ENCODE data around the gene ADCY1.

The ADCY1 gene

DNA sequence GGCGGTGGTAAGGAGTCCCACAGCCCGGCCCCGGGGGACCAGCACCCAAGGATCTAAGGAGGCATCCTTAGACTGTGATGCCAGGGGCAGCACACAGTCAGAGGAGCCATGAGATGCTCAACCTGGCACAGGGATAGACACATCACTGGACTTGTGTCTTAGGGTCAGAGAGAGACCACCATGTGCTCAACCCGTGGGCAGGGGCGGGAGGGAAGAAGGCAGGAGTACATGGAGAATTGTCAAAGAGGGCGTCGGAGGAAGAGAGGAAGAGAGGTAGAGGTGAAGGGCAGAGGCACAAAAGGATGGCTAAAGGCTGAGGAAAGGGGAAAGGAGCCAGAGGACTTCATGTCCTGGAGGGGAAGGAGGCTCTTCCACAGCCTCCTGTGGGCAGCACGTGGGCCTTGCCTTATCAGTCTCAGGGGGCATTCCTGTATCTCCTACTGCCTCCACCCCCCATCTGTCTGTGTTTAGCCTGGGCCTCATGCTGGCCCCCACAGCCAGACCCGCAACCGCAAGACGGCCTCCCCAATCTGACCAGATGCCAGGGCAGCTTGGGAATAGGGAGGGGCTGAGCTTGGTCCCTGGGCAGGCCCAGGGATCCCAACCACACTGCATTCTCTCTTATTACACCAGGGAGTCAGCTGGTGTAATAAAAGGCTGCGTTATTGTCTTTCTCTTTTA lies 2.2 kb downstream of the ADCY1 start:
- DNase-seq (ENCODE audit: low spot score) = no peak

- no peak for DNase-seq (ENCODE audit: low spot score)
Observed at GRCh38 chr7:45578022-45578421, 3.9 kb downstream of the ADCY1 start.

GRCh38 chr7:45578467-45578866 lies 4.3 kb downstream of the ADCY1 start:
- no peak for DNase-seq (ENCODE audit: low spot score)

DNA sequence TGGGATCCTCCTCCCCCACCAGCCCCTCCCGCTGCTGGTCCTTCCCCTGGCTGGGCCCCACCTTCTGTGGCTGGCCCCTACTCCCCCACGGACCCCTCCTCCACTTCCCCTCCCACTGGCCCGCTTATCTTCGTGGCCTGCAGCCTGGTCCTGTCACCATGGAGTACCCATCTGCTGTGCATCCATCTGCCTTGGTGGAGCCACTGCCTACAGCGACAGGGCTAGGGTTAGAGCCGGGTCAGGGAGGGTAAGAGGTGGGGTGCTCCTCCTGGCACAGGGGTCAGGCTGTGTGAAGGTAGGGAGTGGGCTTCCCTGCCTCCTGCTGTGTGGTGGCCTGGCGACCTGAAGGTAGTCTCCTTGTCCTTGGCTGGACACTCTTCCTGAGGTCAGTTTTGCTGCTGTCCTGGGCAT lies 5.2 kb downstream of the ADCY1 start:
- DNase-seq (ENCODE audit: low spot score) = no peak

GRCh38 chr7:45580053-45580872 lies 6.1 kb downstream of the ADCY1 start:
- no peak for DNase-seq (ENCODE audit: low spot score)

DNA sequence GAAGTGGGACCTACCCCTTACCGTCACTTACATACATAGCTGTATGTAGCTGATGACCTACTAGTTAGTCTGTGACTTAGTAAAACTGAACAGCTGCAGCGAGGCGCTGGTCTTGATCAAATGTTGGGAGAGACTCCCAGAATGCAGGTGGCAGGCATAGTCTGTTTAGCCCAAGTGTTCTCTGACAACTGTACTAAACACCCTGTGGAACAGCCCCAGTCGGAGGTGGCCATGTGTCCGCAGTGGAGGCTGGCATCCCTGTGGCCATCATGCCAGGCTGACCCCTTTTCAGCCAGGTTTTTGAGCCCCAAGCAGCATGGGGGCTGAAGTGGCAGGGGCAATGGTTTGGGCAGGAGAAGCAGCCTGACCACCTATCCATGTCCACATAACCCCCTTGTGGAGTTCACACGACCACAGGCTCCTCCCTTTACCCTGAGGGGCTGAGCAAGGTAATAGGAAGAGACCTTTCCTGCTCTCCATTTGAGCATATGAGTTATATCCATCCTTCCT lies 7.2 kb downstream of the ADCY1 start:
- DNase-seq (ENCODE audit: low spot score) = no peak

DNA sequence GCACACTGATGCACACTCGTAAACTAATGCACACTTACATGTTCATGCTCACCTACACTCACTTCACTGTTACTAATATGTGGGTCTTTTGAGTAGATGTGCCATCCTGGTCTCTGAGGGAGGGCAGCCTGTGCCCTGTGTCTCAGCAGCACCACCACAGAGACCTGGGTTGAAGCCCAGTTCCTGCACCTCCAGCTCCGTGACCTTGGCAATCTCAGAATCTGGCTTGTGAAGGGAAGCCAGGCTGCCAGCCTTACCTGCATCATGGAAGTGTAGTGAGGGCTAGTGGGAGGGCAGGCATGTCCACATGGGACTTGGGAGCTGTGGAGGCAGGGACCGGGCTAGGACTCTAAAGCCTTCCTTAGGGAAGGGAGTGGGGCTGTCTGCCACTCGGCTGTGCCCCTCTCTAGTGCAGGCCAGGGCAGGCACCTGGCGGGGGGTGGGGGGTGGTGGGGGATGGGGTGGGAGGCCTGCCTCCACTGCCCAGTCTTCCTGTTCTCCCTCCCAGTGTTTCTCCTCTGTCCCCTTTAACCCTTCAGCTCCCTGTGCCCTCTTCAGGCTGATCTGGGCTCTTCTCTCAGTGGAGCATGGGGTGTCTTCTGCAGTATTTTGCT lies 8.1 kb downstream of the ADCY1 start:
- no peak for DNase-seq (ENCODE audit: low spot score)

DNA sequence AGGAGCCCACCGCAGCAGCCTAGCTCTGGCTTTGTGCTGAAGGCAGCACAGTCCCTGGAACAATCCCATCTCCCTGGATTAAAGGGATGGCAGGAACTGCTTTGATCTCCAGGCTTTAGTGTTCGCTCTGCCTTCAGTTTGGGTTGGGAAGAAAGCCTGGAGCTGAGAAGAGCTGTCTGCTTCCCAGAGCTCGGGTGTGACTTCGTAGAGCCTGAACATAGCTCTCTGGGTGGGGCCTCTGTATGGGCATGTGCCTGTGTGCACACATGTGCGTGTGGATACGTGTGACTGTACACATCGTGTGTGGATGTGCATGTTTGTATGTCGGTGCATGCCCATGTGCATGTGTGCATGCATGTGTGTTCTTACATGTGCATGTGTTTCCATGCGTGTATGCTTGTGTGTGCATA lies 8.7 kb downstream of the ADCY1 start:
- no peak for DNase-seq (ENCODE audit: low spot score)

GRCh38 chr7:45583296-45583695 lies 9.1 kb downstream of the ADCY1 start:
- no peak for DNase-seq (ENCODE audit: low spot score)

DNA sequence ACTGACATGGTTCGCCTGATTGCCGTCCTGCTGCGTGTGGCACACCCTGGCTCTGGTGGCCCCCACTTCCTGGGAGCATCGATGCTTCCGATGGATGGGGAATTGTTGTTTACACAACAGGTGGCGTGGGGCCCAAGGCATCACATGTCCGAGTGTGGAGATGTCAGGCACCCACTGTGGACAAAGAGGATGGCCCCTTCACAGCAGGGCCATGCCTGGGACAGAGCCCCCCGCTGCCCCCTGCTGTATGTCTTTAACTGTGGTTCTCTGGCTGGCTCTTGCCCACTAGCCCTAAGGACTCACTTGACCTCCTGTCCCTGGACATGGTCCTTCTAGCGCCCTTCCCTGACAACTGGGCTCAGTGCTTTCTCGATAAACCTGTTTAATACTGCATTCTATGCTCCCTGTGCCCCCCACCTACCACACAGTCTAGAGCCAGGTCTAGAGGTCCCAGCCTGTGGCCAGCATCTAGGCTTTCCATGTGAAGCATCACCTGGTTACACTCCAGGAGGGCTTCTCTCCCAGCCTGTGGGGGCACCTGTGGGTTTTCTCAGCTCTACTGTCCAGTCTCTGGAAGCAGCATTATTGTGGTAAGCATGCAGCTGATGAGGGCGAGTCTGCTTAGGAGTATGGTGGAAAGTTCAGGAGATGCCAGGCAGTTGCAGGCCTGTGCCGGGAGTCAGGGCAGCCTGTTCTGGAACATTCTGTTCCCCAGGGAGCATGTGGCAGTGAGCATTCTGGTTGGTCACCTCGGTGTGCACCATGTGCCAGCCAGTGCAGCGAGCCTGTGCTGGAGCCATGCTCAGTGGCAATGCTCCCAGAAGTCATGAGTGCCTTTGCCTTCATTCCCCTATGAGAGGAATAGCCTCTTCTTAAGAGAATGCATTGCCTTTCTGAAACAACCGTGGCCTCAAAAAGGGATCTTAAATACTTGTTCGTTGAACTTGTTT lies 10.4 kb downstream of the ADCY1 start:
- no peak for DNase-seq (ENCODE audit: low spot score)

- DNase-seq (ENCODE audit: low spot score) = no peak
Observed at GRCh38 chr7:45585628-45586027, 11.5 kb downstream of the ADCY1 start.

- DNase-seq (ENCODE audit: low spot score) = no peak
Observed at GRCh38 chr7:45586542-45587520, 12.7 kb downstream of the ADCY1 start.

DNA sequence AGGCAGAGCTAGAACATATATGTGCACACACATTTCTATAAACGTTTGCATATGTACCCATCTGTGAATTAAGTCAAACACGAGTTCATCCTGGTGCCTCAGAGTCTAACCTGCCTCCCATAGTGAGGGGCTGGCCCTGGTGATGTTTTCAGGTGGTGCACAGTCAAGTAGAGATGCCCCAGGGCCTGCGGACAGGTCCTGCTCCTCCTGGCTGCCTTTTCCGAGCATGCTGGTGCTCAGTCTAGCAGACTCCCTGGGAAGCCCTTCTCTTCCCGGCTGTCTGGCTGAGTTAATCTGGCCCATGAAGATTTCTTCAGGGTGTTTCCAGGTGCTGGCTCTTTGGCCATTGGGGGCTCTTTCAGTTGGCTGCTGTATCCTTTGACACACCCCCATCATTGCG lies 14.3 kb downstream of the ADCY1 start:
- no peak for DNase-seq (ENCODE audit: low spot score)

DNA sequence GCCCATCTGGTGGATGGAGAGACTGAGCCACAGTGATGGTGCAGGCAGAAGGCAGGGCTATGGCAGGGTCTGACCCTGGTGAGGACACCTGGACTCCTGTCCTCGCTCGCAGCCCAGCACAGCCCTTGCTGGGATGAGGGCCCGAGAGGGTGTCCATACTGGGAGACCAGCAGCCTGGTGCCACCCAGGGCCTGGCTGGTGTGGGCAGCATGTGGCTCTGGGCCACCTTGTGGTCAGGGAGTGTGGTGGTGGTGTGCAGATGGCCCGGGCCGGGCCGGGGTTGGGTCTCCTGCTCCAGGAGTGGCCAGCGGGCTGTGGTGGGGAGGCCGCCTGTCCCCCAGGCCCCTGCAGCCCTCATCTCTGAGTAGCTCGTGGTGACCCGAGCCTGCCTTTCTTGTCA lies 14.9 kb downstream of the ADCY1 start:
- no peak for DNase-seq (ENCODE audit: low spot score)

- DNase-seq (ENCODE audit: low spot score) = no peak
Observed at GRCh38 chr7:45589915-45590678, 15.9 kb downstream of the ADCY1 start.

GRCh38 chr7:45590679-45591057 lies 16.5 kb downstream of the ADCY1 start:
- DNase-seq (ENCODE audit: low spot score) = no peak

DNA sequence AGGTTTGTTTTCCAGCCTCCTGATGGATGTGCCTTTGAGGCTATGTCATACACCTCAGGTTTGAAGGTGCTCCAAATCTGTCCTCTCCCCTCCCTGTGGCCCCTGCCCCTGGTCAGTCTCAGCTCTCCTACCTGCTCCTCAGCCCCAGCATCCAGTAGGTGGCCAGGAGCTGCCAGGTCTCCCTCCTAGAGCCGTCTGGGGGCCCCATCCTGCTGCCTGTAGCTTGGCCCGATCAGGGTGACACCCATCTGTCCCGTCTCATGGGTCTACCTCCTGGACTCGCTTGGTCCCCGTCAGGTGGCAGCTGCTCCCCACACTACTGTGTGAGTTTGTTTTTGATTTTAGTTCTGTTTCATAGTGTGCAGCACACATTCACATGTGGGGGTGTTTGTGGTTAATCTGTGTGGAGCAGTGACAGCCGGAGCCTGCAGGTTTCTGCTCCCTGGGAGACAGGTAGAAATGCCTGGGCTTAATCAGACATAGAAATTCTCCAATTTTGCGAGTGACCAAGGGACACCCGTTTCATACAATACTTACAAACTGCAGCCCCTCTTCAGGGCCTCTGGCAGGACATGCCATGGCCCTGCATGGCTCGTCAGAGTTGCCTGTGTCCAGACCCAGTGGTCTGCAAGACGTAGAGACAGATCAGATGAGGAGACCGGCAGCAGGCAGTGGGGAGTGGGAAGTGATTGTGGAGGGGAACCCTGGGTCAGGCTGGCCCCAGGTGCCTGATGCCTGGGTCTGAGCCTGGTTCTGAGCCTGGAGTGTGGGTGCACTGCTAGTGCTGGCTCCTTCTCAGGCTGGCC lies 17.1 kb downstream of the ADCY1 start:
- DNase-seq (ENCODE audit: low spot score) = no peak

- no peak for DNase-seq (ENCODE audit: low spot score)
Observed at GRCh38 chr7:45592230-45592991, 18.2 kb downstream of the ADCY1 start.
